Neutrophil (primary cell): ENCODE measurements around the gene CCDC39.

Source experiments
- H3K27ac ChIP-seq: fragments of 200-600 bp; sonication (generic); 2 replicates; pipeline ENCODE4 v1.5.1; 2016; ENCODE audit warnings: mild to moderate bottlenecking, moderate library complexity
- H3K27me3 ChIP-seq: fragments of 200-600 bp; sonication (generic); 2 replicates; pipeline ENCODE4 v1.6.0; 2016; ENCODE audit warnings: mild to moderate bottlenecking
- H3K36me3 ChIP-seq: fragments of 200-600 bp; sonication (generic); 2 replicates; pipeline ENCODE4 v1.5.1; 2017
- H3K4me1 ChIP-seq, 2 experiments: fragments of 200-600 bp in 1 of 2; sonication (generic) in 1 of 2; 1 replicate in 1 of 2; 2 replicates in 1 of 2; pipeline versions ENCODE4 v1.5.1 to v1.6.1; 2013 to 2016; ENCODE audit warnings: low read depth in 1 of 2, low read length in 1 of 2, mild to moderate bottlenecking in 1 of 2, moderate library complexity in 1 of 2; ENCODE audit not compliant: control insufficient read depth in 1 of 2, insufficient read depth in 1 of 2
- H3K4me3 ChIP-seq, 2 experiments: fragments of 200-600 bp in 1 of 2; sonication (generic) in 1 of 2; 1 replicate in 1 of 2; 2 replicates in 1 of 2; pipeline ENCODE4 v1.5.1; 2013 to 2016; ENCODE audit warnings: low read depth in 1 of 2, low read length in 1 of 2, mild to moderate bottlenecking in 1 of 2, moderate library complexity in 1 of 2
- H3K9me3 ChIP-seq: fragments of 200-600 bp; sonication (generic); 2 replicates; pipeline ENCODE4 v1.5.1; 2016
- TF ChIP-seq, protein P1 (sequence below): fragments of 200-600 bp; sonication (generic); IDR thresholded peaks from 2 replicates; pipeline ENCODE4 v1.5.1; 2016; ENCODE audit warnings: antibody characterized with exemption

Gene CCDC39

DNA sequence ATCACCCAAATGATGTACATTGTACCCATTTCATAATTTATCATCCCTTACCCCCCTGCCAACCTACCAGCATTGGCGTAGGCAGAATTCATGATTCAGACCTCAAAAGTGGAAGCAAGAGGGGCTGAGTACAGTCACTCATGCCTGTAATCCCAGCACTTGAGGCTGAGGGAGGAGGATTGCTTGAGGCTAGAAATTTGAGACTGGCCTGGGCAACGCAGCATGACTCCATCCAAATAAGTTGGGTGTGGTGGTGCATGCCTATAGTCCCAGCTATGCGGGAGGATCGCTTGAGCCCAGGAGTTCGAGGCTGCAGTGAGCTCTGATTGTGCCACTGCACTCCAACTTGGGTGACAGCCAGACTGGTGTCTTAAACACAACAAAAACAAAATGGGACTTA, 66.9 kb downstream of the CCDC39 start:
- Histone ChIP-seq H3K4me1 (no peaks in the 10 kb centered on the region), H3K4me3 (no peak overlapping the region), H3K27me3 (no peaks in the 10 kb centered on the region), H3K9me3 (no peaks in the 10 kb centered on the region), H3K27ac (no peak overlapping the region), H3K36me3 (peaks cover 81% of the 10 kb centered on the region)
- TF ChIP-seq, protein P1, sequence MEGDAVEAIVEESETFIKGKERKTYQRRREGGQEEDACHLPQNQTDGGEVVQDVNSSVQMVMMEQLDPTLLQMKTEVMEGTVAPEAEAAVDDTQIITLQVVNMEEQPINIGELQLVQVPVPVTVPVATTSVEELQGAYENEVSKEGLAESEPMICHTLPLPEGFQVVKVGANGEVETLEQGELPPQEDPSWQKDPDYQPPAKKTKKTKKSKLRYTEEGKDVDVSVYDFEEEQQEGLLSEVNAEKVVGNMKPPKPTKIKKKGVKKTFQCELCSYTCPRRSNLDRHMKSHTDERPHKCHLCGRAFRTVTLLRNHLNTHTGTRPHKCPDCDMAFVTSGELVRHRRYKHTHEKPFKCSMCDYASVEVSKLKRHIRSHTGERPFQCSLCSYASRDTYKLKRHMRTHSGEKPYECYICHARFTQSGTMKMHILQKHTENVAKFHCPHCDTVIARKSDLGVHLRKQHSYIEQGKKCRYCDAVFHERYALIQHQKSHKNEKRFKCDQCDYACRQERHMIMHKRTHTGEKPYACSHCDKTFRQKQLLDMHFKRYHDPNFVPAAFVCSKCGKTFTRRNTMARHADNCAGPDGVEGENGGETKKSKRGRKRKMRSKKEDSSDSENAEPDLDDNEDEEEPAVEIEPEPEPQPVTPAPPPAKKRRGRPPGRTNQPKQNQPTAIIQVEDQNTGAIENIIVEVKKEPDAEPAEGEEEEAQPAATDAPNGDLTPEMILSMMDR = no peak

DNA sequence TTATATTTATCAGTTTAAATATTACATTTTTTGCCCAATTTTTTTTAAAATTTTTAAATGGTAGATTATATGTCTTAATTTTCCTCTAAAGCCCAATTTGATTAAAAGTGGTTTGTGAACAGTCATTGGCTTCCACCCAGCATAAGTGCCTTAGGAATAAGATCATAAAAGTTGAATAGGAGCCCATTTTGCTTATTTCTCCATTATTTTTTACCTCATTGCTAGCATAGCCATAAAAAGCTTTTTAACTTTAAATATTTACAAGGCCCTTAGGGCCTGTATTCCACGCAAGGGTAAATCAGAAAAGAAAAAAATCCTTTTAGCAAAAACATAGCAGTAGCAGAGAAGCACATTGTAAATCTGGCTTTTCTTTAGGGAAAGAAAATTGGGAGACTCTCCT, 68.3 kb downstream of the CCDC39 start:
- Histone ChIP-seq H3K27me3 (no peaks in the 10 kb centered on the region), H3K4me1 (peaks cover 0 to 4% of the 10 kb centered on the region in 2 experiments), H3K9me3 (no peaks in the 10 kb centered on the region), H3K4me3 (no peak overlapping the region), H3K36me3 (peaks cover 89% of the 10 kb centered on the region), H3K27ac (no peak overlapping the region)
- TF ChIP-seq, protein P1 = no peak

DNA sequence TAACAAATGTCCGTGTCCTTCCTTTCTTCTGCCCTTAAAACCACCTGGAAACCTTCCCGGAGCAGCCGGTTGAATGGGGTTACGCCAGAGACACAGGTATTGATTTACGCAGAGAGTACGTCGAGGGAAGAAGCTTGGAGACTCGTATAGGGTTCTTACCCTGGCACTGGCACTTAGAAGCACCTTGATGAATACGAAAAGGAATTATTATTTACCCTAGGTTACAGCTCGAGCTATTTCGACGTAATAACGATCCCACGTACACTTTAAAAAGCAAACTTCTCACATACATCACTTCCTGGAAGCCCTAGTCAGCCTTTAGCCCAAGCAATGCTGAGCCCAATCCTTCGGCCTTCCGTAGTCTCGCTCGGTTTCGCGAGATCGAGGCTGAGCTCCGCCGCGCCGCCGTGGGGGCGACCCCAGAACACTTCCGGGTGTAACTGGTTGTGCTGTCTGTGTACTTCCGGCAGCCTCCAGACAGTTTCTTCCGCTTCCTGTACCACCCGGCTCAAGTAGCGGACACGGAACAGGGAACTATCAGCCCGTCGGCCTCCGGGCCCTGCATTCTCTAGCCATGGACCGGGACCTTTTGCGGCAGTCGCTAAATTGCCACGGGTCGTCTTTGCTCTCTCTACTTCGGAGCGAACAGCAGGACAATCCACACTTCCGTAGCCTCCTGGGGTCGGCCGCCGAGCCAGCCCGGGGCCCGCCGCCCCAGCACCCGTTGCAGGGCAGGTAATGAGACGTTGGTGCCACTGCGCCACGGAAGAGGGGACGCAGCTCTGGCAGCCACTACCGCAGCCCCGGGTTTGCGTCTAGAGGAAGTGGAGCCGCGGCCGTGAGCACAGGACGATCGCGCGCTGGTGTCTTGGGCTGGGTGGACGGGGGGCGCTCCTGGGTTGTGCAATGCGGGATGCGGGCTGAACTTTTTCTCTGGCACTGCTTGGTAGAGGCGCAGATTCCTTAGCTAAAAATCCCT, 77.3 kb downstream of the CCDC39 start, which contains the start of gene TTC14:
Gene TTC14, plus strand, starts transcription at position 476 of the 979 bp plus-strand sequence. Its CDS starts 99 bp downstream, at position 575.
- Histone ChIP-seq H3K4me1 (peaks cover 10 to 14% of the 10 kb centered on the region in 2 experiments), H3K27ac (peak within 1 kb of the TSS; percentile 93), H3K9me3 (no peaks in the 10 kb centered on the region), H3K4me3 (peak within 1 kb of the TSS; percentile 84 to 86), H3K36me3 (peaks cover 36% of the 10 kb centered on the region), H3K27me3 (peaks cover 46% of the 10 kb centered on the region)
- TF ChIP-seq, protein P1 = no peak

DNA sequence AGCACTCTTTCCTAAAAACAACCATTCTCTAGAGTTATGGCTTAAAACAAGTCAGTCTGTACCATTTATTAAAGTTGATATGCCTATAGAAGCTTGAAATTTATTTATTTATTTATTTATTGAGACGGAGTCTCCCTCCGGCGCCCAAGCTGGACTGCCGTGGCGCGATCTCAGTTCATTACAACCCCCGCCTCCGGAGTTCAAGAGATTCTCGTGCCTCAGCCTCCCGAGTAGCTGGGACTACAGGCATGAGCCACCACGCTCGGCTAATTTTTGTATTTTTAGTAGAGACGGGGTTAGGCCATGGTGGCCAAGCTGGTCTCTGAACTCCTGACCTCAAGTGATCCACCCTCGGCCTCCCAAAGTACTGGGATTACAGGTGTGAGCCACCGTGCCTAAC, 78.8 kb downstream of the CCDC39 start:
- Histone ChIP-seq H3K27ac (no peak overlapping the region), H3K9me3 (no peaks in the 10 kb centered on the region), H3K4me3 (no peak overlapping the region), H3K27me3 (peaks cover 62% of the 10 kb centered on the region), H3K4me1 (peaks cover 8 to 14% of the 10 kb centered on the region in 2 experiments), H3K36me3 (peaks cover 21% of the 10 kb centered on the region)
- TF ChIP-seq, protein P1 = no peak

DNA sequence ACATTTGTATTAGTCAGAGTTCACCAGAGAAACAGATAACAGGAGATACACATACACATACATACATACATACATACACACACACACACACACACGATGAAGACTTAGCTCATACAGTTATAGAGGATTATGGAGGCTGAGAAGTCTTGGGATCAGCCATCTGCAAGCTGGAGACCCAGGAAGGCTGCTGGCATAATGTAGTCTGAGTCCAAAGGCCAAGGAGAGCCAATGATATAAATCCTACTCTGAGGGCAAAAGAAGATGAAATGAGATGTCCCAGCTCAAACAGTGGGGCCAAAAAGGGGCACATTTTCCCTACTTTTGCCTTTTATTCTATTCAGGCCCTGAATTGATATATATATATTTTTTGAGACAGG, 83.7 kb downstream of the CCDC39 start:
- H3K36me3 ChIP-seq = no peaks in the 10 kb centered on the region
- TF ChIP-seq, protein P1 = no peak
- H3K4me1 ChIP-seq = no peaks in the 10 kb centered on the region
- H3K27me3 ChIP-seq = peaks cover 87% of the 10 kb centered on the region
- no peaks in the 10 kb centered on the region for H3K9me3 ChIP-seq
- no peak overlapping the region for H3K27ac ChIP-seq
- H3K4me3 ChIP-seq = no peak overlapping the region
